ENCODE results near the gene CCDC17. TPM values are rescaled to one million over a fixed set of nuclear protein-coding genes. Genes with fewer than 3 reads are reported as not detected.

CCDC17 gene
- total and polyA plus RNA-seq, 2 donors (not counting 3 experiments of a cell fraction or from before 2014, with no cell fraction given): 1.3 to 3.5 TPM

- no peak overlapping the region for H2AFZ ChIP-seq (ENCODE audit: low read depth, low read length)
- CTCF ChIA-PET: no interaction called here
- no peak overlapping the region for H3K27ac ChIP-seq (ENCODE audit: insufficient read depth, low read depth, low read length)
- H3K79me2 ChIP-seq (ENCODE audit: control insufficient read depth, insufficient read depth, low read length): no peaks in the 10 kb centered on the region
- H4K20me1 ChIP-seq (replicated peaks; ENCODE audit: control insufficient read depth, extremely low read depth, insufficient read depth, low read length): no peaks in the 10 kb centered on the region
- H3K4me2 ChIP-seq (ENCODE audit: insufficient read depth, low read length): no peak overlapping the region
- no peaks in the 10 kb centered on the region for H3K27me3 ChIP-seq (ENCODE audit: control insufficient read depth in 2 of 2, insufficient read depth in 2 of 2, low read length in 2 of 2)
- TF ChIP-seq GATA2 (IDR thresholded peaks at IDR 0.05; ENCODE audit: insufficient read depth, insufficient read length, low read depth, low read length) (no peak), POLR2A (IDR thresholded peaks at IDR 0.05; ENCODE audit: low read depth, low read length) (no peak), EZH2 (IDR thresholded peaks at IDR 0.05; ENCODE audit: borderline replicate concordance, low read depth, low read length, severe bottlenecking) (no peak), MYC (IDR thresholded peaks at IDR 0.05; ENCODE audit: low read depth, low read length) (no peak), FOS (IDR thresholded peaks at IDR 0.05; ENCODE audit: borderline replicate concordance, insufficient read depth, low read length) (no peak), JUN (IDR thresholded peaks at IDR 0.05; ENCODE audit: borderline replicate concordance, insufficient read depth, insufficient read length, low read depth) (no peak), POLR2AphosphoS5 (IDR thresholded peaks at IDR 0.05; ENCODE audit: insufficient read depth, low read depth, low read length) (no peak), MAX (IDR thresholded peaks at IDR 0.05; ENCODE audit: insufficient read depth, insufficient read length) (no peak), CTCF (IDR thresholded peaks at IDR 0.05; ENCODE audit: extremely low read depth in 1 of 2, insufficient read depth in 1 of 2, low read depth in 1 of 2, low read length in 2 of 2) (no peak)
- dilution Hi-C loops (cut with MboI; ENCODE audit: extremely low pct_ligation_motif_present, low sequenced_read_pairs): no loop called here
- FAIRE-seq: no peak
- H3K9me3 ChIP-seq (replicated peaks; ENCODE audit: control insufficient read depth, insufficient read depth, low read length): no peaks in the 10 kb centered on the region
- POLR2A ChIA-PET: no interaction called here
- BruUV-seq (replicated peaks): no TSS peak
- no peak overlapping the region for H3K9ac ChIP-seq (replicated peaks; ENCODE audit: extremely low read depth, insufficient read depth, low read length)
- peaks cover 3 to 12% of the 10 kb centered on the region in 2 experiments for H3K36me3 ChIP-seq (ENCODE audit: control insufficient read depth in 2 of 2, extremely low read depth in 1 of 2, insufficient read depth in 2 of 2, low read length in 2 of 2)
- H3K4me3 ChIP-seq (replicated peaks in 1 of 3; ENCODE audit: insufficient read depth in 1 of 3, low read depth in 1 of 3, low read length in 3 of 3): no peak overlapping the region
- H3K9me1 ChIP-seq (replicated peaks; ENCODE audit: control insufficient read depth, extremely low read depth, insufficient read depth, low read length): no peaks in the 10 kb centered on the region
- H3K4me1 ChIP-seq (ENCODE audit: control insufficient read depth, extremely low read depth, insufficient read depth, low read length): peaks cover 43% of the 10 kb centered on the region
- intact Hi-C loops (cut with micrococcal nuclease): no loop called here
- no peak for DNase-seq (ENCODE audit: low read depth, low spot score)
These were observed 1.1 kb downstream of the CCDC17 start for GRCh38 chr1:45622524-45623394.
